Thoracic aorta (tissue), 2 donors: ENCODE measurements around the gene CRACR2A. TPM values are rescaled to one million over a fixed set of nuclear protein-coding genes. Genes with fewer than 3 reads are reported as not detected.
A peak's percentile ranks its signal among the peaks of the same experiment; 100 is the strongest.

Source experiments
- ATAC-seq: fragments of 150-250 bp; one replicate; pipeline ENCODE4 v1.8.0; 2017; ENCODE audit warnings: low read depth; ENCODE audit not compliant: insufficient number of reproducible peaks, low FRiP score
- DNase-seq: peaks from one replicate; pipeline ENCODE4 v3.0.0-alpha.2; 2020; ENCODE audit warnings: low spot score
- H3K27ac ChIP-seq, 2 donors: fragments of 200-600 bp; sonication (generic); 1 replicate in 1 of 2; 2 replicates in 1 of 2; pipeline ENCODE4 v1.5.1; 2016; ENCODE audit warnings: mild to moderate bottlenecking in 2 of 2, moderate library complexity in 2 of 2
- H3K27me3 ChIP-seq: fragments of 200-600 bp; sonication (generic); replicated peaks from 2 replicates; pipeline ENCODE4 v1.6.0; 2016; ENCODE audit warnings: mild to moderate bottlenecking; ENCODE audit not compliant: insufficient read depth
- H3K36me3 ChIP-seq: fragments of 200-600 bp; sonication (generic); one replicate; pipeline ENCODE4 v1.5.1; 2016
- H3K4me1 ChIP-seq, 2 donors: fragments of 200-600 bp; sonication (generic); 1 replicate in 1 of 2; 2 replicates in 1 of 2; pipeline versions ENCODE4 v1.5.1 to v1.6.0; 2016; ENCODE audit warnings: low read depth in 2 of 2, mild to moderate bottlenecking in 1 of 2; ENCODE audit not compliant: control insufficient read depth in 1 of 2
- H3K4me3 ChIP-seq: fragments of 200-600 bp; sonication (generic); 2 replicates; pipeline ENCODE4 v1.5.1; 2016; ENCODE audit warnings: mild to moderate bottlenecking
- H3K9me3 ChIP-seq: fragments of 200-600 bp; sonication (generic); 2 replicates; pipeline ENCODE4 v1.5.1; 2016
- total RNA-seq, 2 donors: library from RNA; depleted of rRNA; stranded (reverse); fragments of >200 nt; gene quantifications; one replicate each; pipeline versions ENCODE4 v1.1.0 to v1.2.3, GENCODE V29; 2016
- TF ChIP-seq, protein P1 (sequence below): fragments of 200-600 bp; sonication (generic); IDR thresholded peaks from one replicate; pipeline ENCODE4 v1.5.1; 2019; ENCODE audit warnings: antibody characterized with exemption

CRACR2A gene
- total RNA-seq, 2 donors from 2014 or later = 2.2 to 2.7 TPM

GRCh38 chr12:3791256-3791874 lies 38.5 kb upstream of the CRACR2A start:
- Histone ChIP-seq H3K4me1 (no peaks in the 10 kb centered on the region), H3K4me3 (no peak overlapping the region), H3K27ac (no peak overlapping the region), H3K36me3 (no peaks in the 10 kb centered on the region), H3K9me3 (no peaks in the 10 kb centered on the region), H3K27me3 (no peaks in the 10 kb centered on the region)
- TF ChIP-seq, protein P1, sequence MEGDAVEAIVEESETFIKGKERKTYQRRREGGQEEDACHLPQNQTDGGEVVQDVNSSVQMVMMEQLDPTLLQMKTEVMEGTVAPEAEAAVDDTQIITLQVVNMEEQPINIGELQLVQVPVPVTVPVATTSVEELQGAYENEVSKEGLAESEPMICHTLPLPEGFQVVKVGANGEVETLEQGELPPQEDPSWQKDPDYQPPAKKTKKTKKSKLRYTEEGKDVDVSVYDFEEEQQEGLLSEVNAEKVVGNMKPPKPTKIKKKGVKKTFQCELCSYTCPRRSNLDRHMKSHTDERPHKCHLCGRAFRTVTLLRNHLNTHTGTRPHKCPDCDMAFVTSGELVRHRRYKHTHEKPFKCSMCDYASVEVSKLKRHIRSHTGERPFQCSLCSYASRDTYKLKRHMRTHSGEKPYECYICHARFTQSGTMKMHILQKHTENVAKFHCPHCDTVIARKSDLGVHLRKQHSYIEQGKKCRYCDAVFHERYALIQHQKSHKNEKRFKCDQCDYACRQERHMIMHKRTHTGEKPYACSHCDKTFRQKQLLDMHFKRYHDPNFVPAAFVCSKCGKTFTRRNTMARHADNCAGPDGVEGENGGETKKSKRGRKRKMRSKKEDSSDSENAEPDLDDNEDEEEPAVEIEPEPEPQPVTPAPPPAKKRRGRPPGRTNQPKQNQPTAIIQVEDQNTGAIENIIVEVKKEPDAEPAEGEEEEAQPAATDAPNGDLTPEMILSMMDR = no peak
- no peak for DNase-seq
- no peak for ATAC-seq

- no peak overlapping the region for H3K27ac ChIP-seq
- H3K36me3 ChIP-seq = no peaks in the 10 kb centered on the region
- ATAC-seq = no peak
Measured at GRCh38 chr12:3790642-3791041, 37.7 kb upstream of the CRACR2A start.

DNA sequence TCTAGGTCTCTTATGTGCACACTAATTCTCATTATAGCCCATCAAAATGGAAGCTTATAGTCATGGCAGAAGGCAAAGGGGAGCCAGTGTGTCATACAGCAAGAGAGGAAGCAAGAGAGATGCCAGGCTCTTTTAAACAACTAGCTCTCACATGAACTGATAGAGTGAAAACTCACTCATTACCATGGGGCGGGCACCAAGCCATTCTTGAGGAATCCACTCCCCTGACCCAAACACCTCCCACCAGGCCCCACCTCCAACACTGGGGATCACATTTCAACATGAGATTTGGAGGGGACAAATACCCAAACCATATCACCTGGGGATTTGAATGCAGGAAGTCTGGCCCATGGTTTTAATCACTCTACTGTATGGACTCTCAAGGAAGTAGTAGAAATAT lies 36.9 kb upstream of the CRACR2A start:
- H3K27ac ChIP-seq = no peak overlapping the region
- H3K27me3 ChIP-seq = no peaks in the 10 kb centered on the region
- ATAC-seq (no peak), DNase-seq (no peak)
- no peaks in the 10 kb centered on the region for H3K4me1 ChIP-seq
- H3K4me3 ChIP-seq = no peak overlapping the region
- TF ChIP-seq, protein P1 = no peak
- no peaks in the 10 kb centered on the region for H3K36me3 ChIP-seq
- peaks cover 6% of the 10 kb centered on the region for H3K9me3 ChIP-seq

More at GRCh38 chr12:3790642-3791041, 37.7 kb upstream of the CRACR2A start:
- Histone ChIP-seq H3K4me3 (no peak overlapping the region), H3K27me3 (no peaks in the 10 kb centered on the region), H3K9me3 (peaks cover 2% of the 10 kb centered on the region), H3K4me1 (no peaks in the 10 kb centered on the region)
- no peak for DNase-seq
- TF ChIP-seq, protein P1 = no peak

DNA sequence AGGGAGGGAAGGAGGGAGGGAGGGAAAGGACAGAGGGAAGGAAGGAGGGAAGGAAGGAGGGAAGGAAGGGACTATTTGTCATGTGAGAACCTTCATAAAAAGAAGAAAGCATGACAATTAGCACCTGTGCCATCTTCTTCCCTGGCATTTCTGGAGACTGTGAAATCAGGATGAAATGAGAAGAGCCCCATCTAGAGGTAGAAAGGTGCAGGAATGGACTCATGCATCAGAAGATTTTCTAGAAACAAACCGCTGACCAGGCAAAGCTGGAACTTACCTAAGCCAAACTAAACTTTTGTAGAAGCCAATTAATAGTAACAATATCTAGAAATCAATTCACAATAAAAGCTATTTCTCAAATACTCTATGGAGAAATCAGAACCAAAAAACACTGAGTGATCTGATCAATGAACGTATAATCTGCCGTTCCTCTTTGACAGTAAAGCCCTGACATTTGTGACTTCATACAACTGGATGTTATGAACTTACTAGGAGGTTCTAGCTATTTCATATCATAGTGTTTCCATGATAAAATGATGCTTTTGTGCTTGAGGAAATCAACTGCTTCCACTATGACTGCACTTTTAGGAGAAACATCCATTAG lies 24.4 kb upstream of the CRACR2A start:
- H3K4me1 ChIP-seq = no peaks in the 10 kb centered on the region
- TF ChIP-seq, protein P1 = peak; percentile 29

GRCh38 chr12:3775385-3776035 lies 22.6 kb upstream of the CRACR2A start:
- no peak overlapping the region for H3K27ac ChIP-seq
- H3K9me3 ChIP-seq = no peaks in the 10 kb centered on the region
- no peaks in the 10 kb centered on the region for H3K4me1 ChIP-seq
- TF ChIP-seq, protein P1 = no peak
- no peaks in the 10 kb centered on the region for H3K36me3 ChIP-seq
- H3K4me3 ChIP-seq = no peak overlapping the region
- ATAC-seq (no peak), DNase-seq (no peak)
- H3K27me3 ChIP-seq = no peaks in the 10 kb centered on the region

More for the DNA sequence above, 24.4 kb upstream of the CRACR2A start:
- Histone ChIP-seq H3K9me3 (no peaks in the 10 kb centered on the region), H3K36me3 (no peaks in the 10 kb centered on the region), H3K4me3 (no peak overlapping the region), H3K27me3 (no peaks in the 10 kb centered on the region), H3K27ac (no peak overlapping the region)
- DNase-seq = no peak
- no peak for ATAC-seq
